ENCODE measurements around the gene BLOC1S1. TPM values are rescaled to one million over a fixed set of nuclear protein-coding genes. Genes with fewer than 3 reads are reported as not detected.

BLOC1S1 gene
- total RNA-seq, 2 donors from 2014 or later, result 41.1 to 42.0 TPM

DNA sequence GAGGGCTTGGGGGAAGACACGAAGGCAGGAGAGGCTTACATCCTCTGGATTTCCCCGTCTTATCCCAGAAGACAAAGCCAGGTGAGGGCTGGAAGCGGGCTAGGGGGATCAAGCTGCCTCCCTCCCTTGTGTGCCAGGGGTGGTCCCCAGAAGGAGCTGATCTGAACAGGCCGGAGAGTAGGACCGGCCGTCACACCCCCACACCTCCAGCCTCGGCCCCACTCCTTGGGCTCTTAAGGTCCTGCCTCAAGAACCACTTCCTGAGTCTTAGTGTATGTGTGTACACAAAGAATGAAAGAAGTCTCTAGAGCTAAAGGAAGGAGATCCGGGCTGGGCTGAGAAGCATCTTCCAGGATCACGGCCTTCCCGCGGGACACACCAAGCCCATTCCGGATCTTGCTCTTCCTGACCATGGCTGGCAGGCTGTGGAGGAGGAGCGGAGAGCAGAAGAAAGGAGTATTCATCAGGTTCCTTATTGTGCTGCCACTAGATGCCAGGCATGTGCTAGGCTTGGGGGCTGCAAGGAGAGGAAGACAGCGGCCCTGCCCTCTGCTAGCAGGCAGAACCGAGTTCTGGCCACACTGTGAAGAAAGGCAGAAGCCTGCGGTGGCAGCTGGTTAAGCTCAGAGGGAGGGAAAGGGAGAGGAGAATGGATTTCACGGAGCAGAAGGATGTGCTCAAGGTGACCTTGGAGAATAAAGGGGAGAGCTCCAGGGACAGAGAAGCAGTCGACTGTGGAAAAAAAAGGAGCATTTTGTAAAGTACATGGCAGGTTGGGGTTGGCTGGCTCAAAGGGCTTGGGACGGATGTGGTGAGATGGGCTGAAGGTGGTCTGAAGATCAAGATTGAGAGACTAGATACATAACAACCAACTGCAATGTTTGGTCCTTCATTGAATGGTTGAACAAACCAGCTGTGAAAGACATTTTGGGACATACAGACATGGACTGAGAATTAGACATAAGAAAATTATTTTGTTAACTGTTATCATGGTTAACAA is 14.3 kb downstream of the BLOC1S1 start:
- no peaks in the 10 kb centered on the region for H3K9me3 ChIP-seq (ENCODE audit: control insufficient read depth, low read length, poor library complexity, severe bottlenecking)
- peak overlapping the region; percentile 97 for H3K27ac Mint-ChIP-seq
- ATAC-seq (peak; percentile 49), DNase-seq (no peak)
- no peaks in the 10 kb centered on the region for H3K36me3 Mint-ChIP-seq (ENCODE audit: low read depth)
- no peaks in the 10 kb centered on the region for H3K27me3 Mint-ChIP-seq
- peaks cover 33% of the 10 kb centered on the region for H3K4me1 Mint-ChIP-seq
- H3K4me3 Mint-ChIP-seq, result peak overlapping the region; percentile 95

DNA sequence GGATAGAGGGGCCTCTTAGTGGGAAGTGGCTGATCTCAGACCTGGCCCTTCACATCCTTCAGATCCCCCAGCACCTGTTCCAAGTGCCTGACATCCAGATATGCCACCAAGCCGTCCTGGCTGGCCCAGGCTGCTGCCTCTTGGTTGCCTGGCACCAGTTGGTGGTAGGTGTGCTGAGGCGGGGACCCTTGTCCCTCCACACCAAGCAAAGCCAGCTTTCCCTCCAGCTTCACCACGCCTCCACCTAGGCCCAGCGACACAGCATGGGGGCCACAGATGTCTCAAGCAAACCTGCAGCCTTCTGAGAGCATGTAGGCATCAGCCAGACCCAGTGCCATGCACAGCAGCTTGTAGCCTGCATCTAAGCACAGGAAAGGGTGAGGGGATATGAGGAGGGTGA is 16.4 kb downstream of the BLOC1S1 start:
- no peak for ATAC-seq
- no peak for DNase-seq
- no peaks in the 10 kb centered on the region for H3K9me3 ChIP-seq (ENCODE audit: control insufficient read depth, low read length, poor library complexity, severe bottlenecking)
- peaks cover 24% of the 10 kb centered on the region for H3K4me1 Mint-ChIP-seq
- no peak overlapping the region for H3K27ac Mint-ChIP-seq
- no peak overlapping the region for H3K4me3 Mint-ChIP-seq
- H3K27me3 Mint-ChIP-seq, result no peaks in the 10 kb centered on the region
- H3K36me3 Mint-ChIP-seq (ENCODE audit: low read depth), result no peaks in the 10 kb centered on the region

DNA sequence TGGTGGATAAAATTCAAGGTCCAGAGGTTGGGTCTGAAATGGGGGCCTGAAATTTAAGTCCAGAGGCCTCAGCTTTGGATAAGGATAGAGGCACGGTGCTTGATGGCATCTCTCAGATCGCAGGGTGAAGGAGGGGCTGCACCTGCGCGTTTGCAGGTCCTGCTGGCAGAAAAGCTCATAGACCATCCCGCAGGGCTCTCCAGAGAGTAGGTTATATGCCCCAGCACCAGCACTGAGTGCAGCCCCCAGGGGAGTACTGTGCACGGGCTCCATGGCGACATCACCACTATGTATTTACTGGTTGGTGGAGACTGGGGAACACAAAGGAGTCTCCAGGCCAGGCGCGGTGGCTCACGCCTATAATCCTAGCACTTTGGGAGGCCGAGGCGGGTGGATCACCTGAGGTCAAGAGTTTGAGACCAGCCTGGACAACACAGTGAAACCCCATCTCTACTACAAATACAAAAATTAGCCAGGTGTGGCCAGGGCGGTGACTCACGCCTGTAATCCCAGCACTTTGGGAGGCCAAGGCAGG is 17.2 kb downstream of the BLOC1S1 start:
- no peak for DNase-seq
- Mint-ChIP-seq H3K27me3 (no peaks in the 10 kb centered on the region), H3K4me1 (peaks cover 27% of the 10 kb centered on the region)

DNA sequence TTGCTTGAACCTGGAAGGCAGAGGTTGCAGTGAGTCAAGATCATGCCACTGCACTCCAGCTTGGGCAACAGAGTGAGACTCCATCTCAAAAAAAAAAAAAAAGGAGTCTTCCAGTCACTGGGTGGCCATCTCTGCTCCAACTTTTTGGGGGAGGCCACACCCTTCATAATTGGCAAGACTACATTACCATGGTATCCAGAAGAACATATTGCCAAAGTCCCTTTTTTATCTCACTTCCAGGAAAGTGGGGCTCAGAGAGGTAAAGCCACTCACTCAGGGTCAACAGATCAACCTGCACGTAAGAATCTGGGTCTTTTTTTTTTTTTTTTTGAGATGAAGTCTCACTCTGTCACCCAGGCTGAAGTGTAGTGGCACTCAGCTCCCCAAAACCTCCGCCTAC is 18.0 kb downstream of the BLOC1S1 start:
- Mint-ChIP-seq H3K4me1 (peaks cover 32% of the 10 kb centered on the region), H3K36me3 (ENCODE audit: low read depth) (no peaks in the 10 kb centered on the region), H3K27ac (no peak overlapping the region), H3K27me3 (no peaks in the 10 kb centered on the region), H3K4me3 (no peak overlapping the region)
- no peak for DNase-seq
- no peaks in the 10 kb centered on the region for H3K9me3 ChIP-seq (ENCODE audit: control insufficient read depth, low read length, poor library complexity, severe bottlenecking)
- no peak for ATAC-seq

More for the DNA sequence above, 17.2 kb downstream of the BLOC1S1 start:
- no peaks in the 10 kb centered on the region for H3K9me3 ChIP-seq (ENCODE audit: control insufficient read depth, low read length, poor library complexity, severe bottlenecking)
- Mint-ChIP-seq H3K4me3 (no peak overlapping the region), H3K27ac (no peak overlapping the region), H3K36me3 (ENCODE audit: low read depth) (no peaks in the 10 kb centered on the region)
- no peak for ATAC-seq

DNA sequence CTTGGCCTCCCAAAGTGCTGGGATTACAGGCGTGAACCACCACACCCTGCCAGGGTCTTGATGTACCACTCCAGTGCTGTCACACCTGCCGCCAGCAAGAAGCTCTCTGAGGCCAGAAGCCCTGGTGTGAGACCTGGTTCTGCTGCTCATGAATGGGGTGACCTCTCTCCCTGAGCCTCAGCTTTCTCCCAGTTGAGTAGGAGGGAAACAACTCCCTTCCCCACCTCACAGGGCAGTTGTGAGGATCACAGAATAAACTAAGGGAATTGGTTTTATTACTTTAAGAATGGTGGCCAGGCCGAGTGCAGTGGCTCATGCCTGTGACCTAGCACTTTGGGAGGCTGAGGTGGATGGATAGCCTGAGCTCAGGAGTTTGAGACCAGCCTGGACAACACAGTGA is 18.7 kb downstream of the BLOC1S1 start:
- DNase-seq, result no peak
- peak overlapping the region; percentile 27 for H3K27ac Mint-ChIP-seq
- no peaks in the 10 kb centered on the region for H3K9me3 ChIP-seq (ENCODE audit: control insufficient read depth, low read length, poor library complexity, severe bottlenecking)
- no peak overlapping the region for H3K4me3 Mint-ChIP-seq
- ATAC-seq, result no peak
- H3K4me1 Mint-ChIP-seq, result peaks cover 30% of the 10 kb centered on the region
- no peaks in the 10 kb centered on the region for H3K27me3 Mint-ChIP-seq
- no peaks in the 10 kb centered on the region for H3K36me3 Mint-ChIP-seq (ENCODE audit: low read depth)

DNA sequence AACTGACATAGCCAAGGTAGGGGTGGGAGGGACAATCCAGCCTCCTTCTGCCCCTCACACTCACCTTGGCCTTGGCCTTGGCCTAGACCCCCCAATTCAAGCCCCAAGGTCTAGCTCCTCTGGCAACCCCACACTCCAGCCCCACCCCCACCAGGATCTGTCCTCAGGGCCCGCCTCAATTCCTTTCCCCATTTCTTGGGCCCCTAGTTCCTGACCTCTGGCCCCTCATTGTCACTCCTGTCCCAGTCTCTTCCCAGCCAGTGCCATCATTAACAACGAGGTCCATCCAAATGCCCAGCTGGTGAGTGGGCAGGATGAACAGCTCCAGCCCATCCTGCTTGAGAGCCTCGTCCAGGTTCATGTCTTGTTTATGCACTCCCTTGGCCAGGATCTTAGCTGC is 20.2 kb downstream of the BLOC1S1 start:
- H3K27ac Mint-ChIP-seq, result no peak overlapping the region
- no peaks in the 10 kb centered on the region for H3K36me3 Mint-ChIP-seq (ENCODE audit: low read depth)
- no peak for DNase-seq
- no peak for ATAC-seq
- H3K4me1 Mint-ChIP-seq, result peaks cover 18% of the 10 kb centered on the region
- no peaks in the 10 kb centered on the region for H3K27me3 Mint-ChIP-seq
- no peak overlapping the region for H3K4me3 Mint-ChIP-seq
- H3K9me3 ChIP-seq (ENCODE audit: control insufficient read depth, low read length, poor library complexity, severe bottlenecking), result no peaks in the 10 kb centered on the region

DNA sequence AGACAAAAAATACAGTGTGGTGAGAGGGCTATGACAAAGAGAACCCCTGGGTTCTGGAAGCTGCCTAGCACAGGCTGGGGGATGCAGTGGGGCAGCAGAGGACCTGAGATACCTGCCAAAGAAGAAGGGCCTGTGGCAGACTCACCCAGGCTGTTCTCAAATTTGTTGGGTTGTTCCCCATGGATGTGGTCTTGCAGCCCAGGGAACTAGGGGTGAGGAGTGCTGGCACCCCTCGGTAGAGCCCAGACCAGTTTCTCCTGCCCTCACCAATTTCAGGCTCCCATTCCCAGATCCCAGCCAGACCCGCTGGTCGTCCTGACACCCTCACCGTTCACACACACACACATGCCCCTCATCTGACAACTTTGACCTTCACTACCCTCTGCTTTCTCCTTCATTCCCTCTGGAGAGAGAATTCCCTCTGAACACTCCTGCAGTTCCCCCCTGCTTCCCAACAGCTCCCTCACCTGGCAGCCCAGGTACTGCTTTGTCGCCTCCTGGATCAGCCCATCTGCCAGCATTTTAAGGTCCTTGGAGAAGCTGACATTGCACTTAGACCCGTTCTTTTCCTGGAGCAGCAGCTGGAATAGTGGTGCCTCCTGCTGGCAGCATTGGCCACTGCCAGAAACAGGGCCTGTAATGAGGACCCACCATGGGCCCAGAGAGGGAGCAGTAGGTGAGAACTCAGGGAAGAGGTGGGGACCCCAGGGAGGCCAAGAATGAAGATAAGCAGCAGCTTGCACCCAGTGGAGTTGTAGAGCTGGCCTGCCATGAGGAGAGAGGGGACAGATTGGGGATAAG is 21.1 kb downstream of the BLOC1S1 start:
- no peaks in the 10 kb centered on the region for H3K27me3 Mint-ChIP-seq
- peak overlapping the region; percentile 94 for H3K4me3 Mint-ChIP-seq

DNA sequence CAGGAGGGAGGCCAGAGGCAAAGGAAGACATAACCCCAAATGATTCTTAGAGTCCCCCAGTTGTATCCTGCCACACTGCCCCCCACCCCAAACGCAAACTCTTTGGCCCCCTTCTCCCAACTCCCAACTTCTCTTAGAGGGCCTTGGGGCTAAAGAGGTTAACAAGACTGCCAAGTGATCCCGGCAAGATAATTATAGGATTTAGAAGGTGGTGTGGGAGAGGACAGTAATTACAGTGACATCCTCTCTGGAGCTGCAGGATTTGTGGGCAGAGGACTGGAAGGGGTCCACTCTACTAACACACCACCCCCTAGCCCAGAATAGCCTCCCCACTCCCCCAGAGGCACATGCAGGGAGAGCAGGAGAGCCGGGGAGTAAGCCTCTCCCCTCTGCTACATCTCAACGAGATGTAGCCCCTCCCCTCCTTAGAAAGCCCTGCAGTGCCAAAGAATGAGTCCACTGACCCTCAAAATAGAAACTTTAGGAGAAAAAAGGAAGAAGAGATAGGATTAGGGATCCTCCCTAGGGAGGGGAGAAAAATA is 21.8 kb downstream of the BLOC1S1 start:
- H3K9me3 ChIP-seq (ENCODE audit: control insufficient read depth, low read length, poor library complexity, severe bottlenecking), result no peaks in the 10 kb centered on the region
- peaks cover 26% of the 10 kb centered on the region for H3K4me1 Mint-ChIP-seq
- peak overlapping the region; percentile 90 for H3K27ac Mint-ChIP-seq
- ATAC-seq (no peak), DNase-seq (no peak)
- H3K36me3 Mint-ChIP-seq (ENCODE audit: low read depth), result peaks cover 2% of the 10 kb centered on the region
- H3K4me3 Mint-ChIP-seq, result peak overlapping the region; percentile 94
- no peaks in the 10 kb centered on the region for H3K27me3 Mint-ChIP-seq

More for the DNA sequence above, 21.1 kb downstream of the BLOC1S1 start:
- Mint-ChIP-seq H3K27ac (peak overlapping the region; percentile 90), H3K36me3 (ENCODE audit: low read depth) (no peaks in the 10 kb centered on the region), H3K4me1 (peaks cover 20% of the 10 kb centered on the region)
- DNase-seq (peak in 2 of 3 donors; percentile 19 to 53), ATAC-seq (peak; percentile 53)
- H3K9me3 ChIP-seq (ENCODE audit: control insufficient read depth, low read length, poor library complexity, severe bottlenecking), result no peaks in the 10 kb centered on the region

DNA sequence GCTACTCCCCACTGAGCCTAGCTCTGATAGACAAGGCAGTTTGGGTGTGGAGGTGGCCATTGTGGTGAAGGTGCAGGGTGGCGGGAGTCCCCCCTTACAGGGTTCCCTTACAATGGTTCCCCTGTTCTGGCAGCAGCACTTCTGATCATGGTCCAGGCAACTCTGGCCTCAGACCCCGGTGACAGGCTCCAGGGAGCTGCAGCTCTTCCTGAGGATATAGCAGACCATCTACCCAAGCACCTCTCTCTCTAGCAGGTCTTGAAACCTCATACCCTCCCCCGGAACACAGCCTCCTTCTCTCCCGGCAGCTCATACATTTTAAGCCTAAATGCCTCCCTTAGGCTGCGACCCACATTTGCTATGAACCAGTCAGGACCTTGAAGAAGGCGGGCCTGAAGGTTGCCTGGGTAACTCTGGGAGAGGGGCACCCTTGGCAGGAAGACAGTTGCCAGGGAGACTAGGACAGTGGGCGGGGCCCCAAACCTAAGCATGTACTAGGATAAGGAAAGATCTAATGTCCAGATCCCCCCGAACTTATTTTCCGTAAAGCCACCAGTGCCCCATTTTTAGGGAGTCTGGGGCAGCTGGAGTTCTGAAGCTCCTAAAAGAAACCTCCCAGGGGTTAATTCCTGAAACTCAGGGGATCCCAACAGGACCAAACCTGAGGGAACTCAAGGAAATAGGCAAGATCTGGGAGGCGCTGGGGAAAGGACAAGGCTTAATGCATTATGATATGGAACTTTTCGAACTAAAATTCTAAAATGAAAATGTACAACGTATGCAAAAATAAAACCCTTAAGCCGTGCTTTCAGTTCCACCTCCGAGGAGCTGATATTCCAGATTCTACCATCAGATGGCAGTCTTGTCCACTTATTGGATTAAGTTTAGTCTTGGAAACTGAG is 22.5 kb downstream of the BLOC1S1 start:
- no peaks in the 10 kb centered on the region for H3K9me3 ChIP-seq (ENCODE audit: control insufficient read depth, low read length, poor library complexity, severe bottlenecking)
- DNase-seq, result peak; percentile 51 to 77 (median 58)

DNA sequence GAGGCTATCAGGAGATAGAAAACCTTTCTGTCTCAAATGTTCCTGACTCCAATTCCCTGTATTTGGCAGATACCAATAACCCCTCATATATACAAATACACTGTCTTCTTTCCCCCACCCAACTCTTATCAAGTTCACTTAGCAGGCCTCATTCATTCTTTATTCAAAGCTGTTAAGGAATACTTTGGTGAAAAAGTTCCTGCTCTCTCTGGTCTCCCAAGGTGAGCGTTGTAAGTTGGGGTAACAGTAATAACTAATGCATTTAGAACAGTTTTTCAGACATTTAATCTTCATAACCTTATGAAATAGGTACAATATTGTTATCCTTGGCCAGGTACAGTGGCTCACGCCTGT is 23.2 kb downstream of the BLOC1S1 start:
- H3K9me3 ChIP-seq (ENCODE audit: control insufficient read depth, low read length, poor library complexity, severe bottlenecking), result no peaks in the 10 kb centered on the region
- ATAC-seq, result no peak
- peaks cover 3% of the 10 kb centered on the region for H3K36me3 Mint-ChIP-seq (ENCODE audit: low read depth)
- H3K27me3 Mint-ChIP-seq, result no peaks in the 10 kb centered on the region
- no peak for DNase-seq
- H3K4me3 Mint-ChIP-seq, result peak overlapping the region; percentile 94
- H3K4me1 Mint-ChIP-seq, result peaks cover 33% of the 10 kb centered on the region
- peak overlapping the region; percentile 90 for H3K27ac Mint-ChIP-seq

More for the DNA sequence above, 22.5 kb downstream of the BLOC1S1 start:
- H3K4me1 Mint-ChIP-seq, result peaks cover 28% of the 10 kb centered on the region
- peak; percentile 75 for ATAC-seq
- peak overlapping the region; percentile 90 for H3K27ac Mint-ChIP-seq
- peak overlapping the region; percentile 94 for H3K4me3 Mint-ChIP-seq
- H3K36me3 Mint-ChIP-seq (ENCODE audit: low read depth), result peaks cover 3% of the 10 kb centered on the region
- no peaks in the 10 kb centered on the region for H3K27me3 Mint-ChIP-seq

DNA sequence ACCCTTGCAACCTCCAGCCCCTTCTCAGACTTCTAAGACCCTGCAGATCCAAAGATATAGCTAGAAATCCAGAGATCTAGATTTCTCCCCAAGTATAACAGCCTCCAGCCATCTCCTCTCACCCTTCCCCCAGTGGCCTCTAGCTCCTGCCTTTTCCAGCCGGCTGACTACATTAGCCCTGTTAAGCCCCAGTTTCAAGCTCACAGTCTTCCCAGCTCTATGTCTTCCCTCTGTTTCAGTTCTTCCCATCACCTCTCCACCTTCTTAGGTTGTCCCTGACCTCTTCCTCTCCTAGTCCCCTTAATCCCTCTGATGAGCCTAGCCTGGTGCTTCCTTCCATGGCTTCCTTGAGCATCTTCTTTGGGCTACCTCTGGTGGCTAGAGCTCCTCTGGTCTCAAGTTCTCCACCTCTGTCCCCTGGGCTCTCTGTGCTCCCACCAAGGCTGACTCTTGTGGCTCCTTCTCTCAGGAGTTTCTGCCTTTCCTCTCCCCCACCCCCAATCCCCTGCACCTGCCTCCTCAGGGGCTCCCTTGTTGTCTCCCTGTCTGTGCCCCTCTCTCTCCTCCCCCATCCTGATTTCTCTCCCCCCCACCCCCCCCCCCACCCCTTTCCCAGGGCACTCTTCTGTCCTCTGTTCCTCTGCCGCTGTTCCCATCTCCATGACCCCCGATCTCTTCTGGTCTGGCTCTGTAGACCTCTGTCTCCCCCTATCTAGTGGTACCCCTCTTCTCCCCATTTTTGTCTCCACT is 26.3 kb downstream of the BLOC1S1 start:
- H3K4me3 Mint-ChIP-seq, result peak overlapping the region; percentile 97
- H3K4me1 Mint-ChIP-seq, result peaks cover 55% of the 10 kb centered on the region
- ATAC-seq (no peak), DNase-seq (no peak)
- no peaks in the 10 kb centered on the region for H3K27me3 Mint-ChIP-seq
- peak overlapping the region; percentile 88 for H3K27ac Mint-ChIP-seq
- H3K9me3 ChIP-seq (ENCODE audit: control insufficient read depth, low read length, poor library complexity, severe bottlenecking), result no peaks in the 10 kb centered on the region
- H3K36me3 Mint-ChIP-seq (ENCODE audit: low read depth), result peaks cover 3% of the 10 kb centered on the region

Data from T-helper 17 cell (primary cell).